CD8-positive, alpha-beta memory T cell (primary cell): ENCODE results near the gene SLC10A6. TPM values are rescaled to one million over a fixed set of nuclear protein-coding genes. Genes with fewer than 3 reads are reported as not detected.
A peak's percentile ranks its signal among the peaks of the same experiment; 100 is the strongest.
"Not testable (repeated sequence)": the region's sequence is repeated elsewhere in the genome, so short reads cannot be mapped to it uniquely, and the experiment has no call there.

Experiments used
- CTCF ChIA-PET: fragments of 350-600 bp; sonication (Branson Sonifier 250); formaldehyde crosslinking; loops from one replicate; lab custom pipeline; 2021; ENCODE audit warnings: antibody characterized with exemption; lab: Charles Lee
- POLR2A ChIA-PET: fragments of 350-600 bp; sonication (Branson Sonifier 250); formaldehyde crosslinking; loops from one replicate; lab custom pipeline; 2021; ENCODE audit warnings: antibody characterized with exemption; lab: Charles Lee
- DNase-seq, 5 donors: peaks; one replicate each; pipeline versions ENCODE4 v3.0.0 to v3.0.0-alpha.2; 2020 to 2022; ENCODE audit warnings: mixed read lengths in 1 of 5
- H3K27ac ChIP-seq: one replicate; pipeline ENCODE4 v1.7.0; 2013; ENCODE audit warnings: low read depth, mild to moderate bottlenecking, low read length, moderate library complexity
- H3K27me3 ChIP-seq: 2 replicates; pipeline ENCODE4 v1.7.0; 2013; ENCODE audit warnings: low read length, mild to moderate bottlenecking; ENCODE audit not compliant: insufficient read depth, poor library complexity, severe bottlenecking
- H3K36me3 ChIP-seq: 2 replicates; pipeline ENCODE4 v1.7.0; 2013; ENCODE audit warnings: mild to moderate bottlenecking, low read length, moderate library complexity; ENCODE audit not compliant: insufficient read depth
- H3K4me1 ChIP-seq: 2 replicates; pipeline ENCODE4 v1.7.0; 2013; ENCODE audit warnings: mild to moderate bottlenecking, low read length, moderate library complexity; ENCODE audit not compliant: insufficient read depth
- H3K4me3 ChIP-seq: 2 replicates; pipeline ENCODE4 v1.7.0; 2013; ENCODE audit warnings: mild to moderate bottlenecking, low read length
- H3K9me3 ChIP-seq: 2 replicates; pipeline ENCODE4 v1.7.0; 2013; ENCODE audit warnings: mild to moderate bottlenecking, low read length
- H3K27ac Mint-ChIP-seq, 8 donors: one replicate each; pipeline ENCODE4 v1.8.0; 2020 to 2021; ENCODE audit warnings: mixed read lengths in 8 of 8, mild to moderate bottlenecking in 6 of 8, inconsistent platforms in 3 of 8, moderate library complexity in 3 of 8
- H3K27me3 Mint-ChIP-seq, 2 donors: one replicate each; pipeline ENCODE4 v1.8.0; 2020 to 2021; ENCODE audit warnings: mixed read lengths in 2 of 2, mild to moderate bottlenecking in 1 of 2, moderate library complexity in 1 of 2
- H3K36me3 Mint-ChIP-seq, 3 donors: one replicate each; pipeline ENCODE4 v1.8.0; 2020 to 2021; ENCODE audit warnings: mixed read lengths in 3 of 3, inconsistent platforms in 1 of 3, mild to moderate bottlenecking in 1 of 3
- H3K4me1 Mint-ChIP-seq, 3 donors: one replicate each; pipeline ENCODE4 v1.8.0; 2020 to 2021; ENCODE audit warnings: mixed read lengths in 3 of 3, inconsistent platforms in 1 of 3, mild to moderate bottlenecking in 1 of 3
- H3K4me3 Mint-ChIP-seq, 7 donors: one replicate each; pipeline ENCODE4 v1.8.0; 2020 to 2021; ENCODE audit warnings: mixed read lengths in 7 of 7, mild to moderate bottlenecking in 6 of 7, moderate library complexity in 4 of 7, inconsistent platforms in 2 of 7
- H3K9me3 Mint-ChIP-seq, 5 donors: one replicate each; pipeline ENCODE4 v1.8.0; 2020 to 2022; ENCODE audit warnings: mixed read lengths in 5 of 5, mild to moderate bottlenecking in 3 of 5, moderate library complexity in 2 of 5, inconsistent platforms in 1 of 5
- polyA plus RNA-seq: library from polyadenylated mRNA; unstranded; fragments of 300-500 nt; fragmentation: Illumina TruSeq; gene quantifications from one replicate; pipeline ENCODE4 v1.2.3, GENCODE V29; 2021
- total RNA-seq, 2 experiments: library from RNA; stranded (reverse); gene quantifications; one replicate each; pipeline ENCODE4 v1.2.3, GENCODE V29; 2021

Gene SLC10A6
- total and polyA plus RNA-seq, 3 experiments from 2014 or later = not detected

GRCh38 chr4:86891762-86892635, 42.8 kb upstream of the SLC10A6 start, which contains the start of gene C4orf36:
C4orf36 (minus strand) TSS chr4:86892422; CDS start chr4:86891520, 902 bp downstream.
- H3K27ac Mint-ChIP-seq = no peak within 1 kb of the TSS
- POLR2A ChIA-PET = interaction anchor here (0.5 kb wide), 1 partner anchor 43 kb away, joined by 3 read pairs; the partner anchor contains the start of gene AFF1
- H3K4me3 ChIP-seq = peak within 1 kb of the TSS; percentile 28
- H3K4me1 ChIP-seq = no peaks in the 10 kb centered on the region
- H3K9me3 Mint-ChIP-seq = no peaks in the 10 kb centered on the region
- peaks cover 2 to 16% (median 13%) of the 10 kb centered on the region in 3 donors for H3K4me1 Mint-ChIP-seq
- no peak within 1 kb of the TSS for H3K27ac ChIP-seq
- peaks cover 26 to 41% of the 10 kb centered on the region in 2 donors for H3K27me3 Mint-ChIP-seq
- H3K9me3 ChIP-seq = no peaks in the 10 kb centered on the region
- CTCF ChIA-PET = no interaction called here
- peak within 1 kb of the TSS; percentile 63 to 87 (median 80) for H3K4me3 Mint-ChIP-seq
- peaks cover 15% of the 10 kb centered on the region for H3K27me3 ChIP-seq
- peaks cover 0 to 6% (median 1%) of the 10 kb centered on the region in 3 donors for H3K36me3 Mint-ChIP-seq
- no peaks in the 10 kb centered on the region for H3K36me3 ChIP-seq
- peak in 1 of 5 donors; percentile 12 for DNase-seq

- H3K27ac ChIP-seq = no peak overlapping the region
- Mint-ChIP-seq H3K4me3 (peak overlapping the region in 5 of 7 donors; percentile 53 to 79 (median 74)), H3K36me3 (peaks cover 0 to 6% (median 1%) of the 10 kb centered on the region in 3 donors), H3K27ac (no peak overlapping the region), H3K4me1 (peaks cover 2 to 16% (median 13%) of the 10 kb centered on the region in 3 donors), H3K9me3 (no peaks in the 10 kb centered on the region), H3K27me3 (peaks cover 26 to 41% of the 10 kb centered on the region in 2 donors)
- peaks cover 15% of the 10 kb centered on the region for H3K27me3 ChIP-seq
- no peak for DNase-seq
- H3K4me1 ChIP-seq = no peaks in the 10 kb centered on the region
- POLR2A ChIA-PET = no interaction called here
- no peak overlapping the region for H3K4me3 ChIP-seq
- CTCF ChIA-PET = no interaction called here
- no peaks in the 10 kb centered on the region for H3K9me3 ChIP-seq
- no peaks in the 10 kb centered on the region for H3K36me3 ChIP-seq
Observed at GRCh38 chr4:86890790-86891189, 41.6 kb upstream of the SLC10A6 start.

- ChIA-PET POLR2A (no interaction called here), CTCF (no interaction called here)
- Mint-ChIP-seq H3K27me3 (peaks cover 0 to 2% of the 10 kb centered on the region in 2 donors), H3K36me3 (peaks cover 2 to 9% (median 2%) of the 10 kb centered on the region in 3 donors), H3K4me1 (no peaks in the 10 kb centered on the region), H3K4me3 (no peak overlapping the region), H3K27ac (no peak overlapping the region), H3K9me3 (peaks cover 17 to 28% (median 19%) of the 10 kb centered on the region in 5 donors)
- Histone ChIP-seq H3K4me3 (no peak overlapping the region), H3K36me3 (no peaks in the 10 kb centered on the region), H3K27ac (no peak overlapping the region), H3K4me1 (no peaks in the 10 kb centered on the region), H3K9me3 (no peaks in the 10 kb centered on the region), H3K27me3 (no peaks in the 10 kb centered on the region)
- DNase-seq = no peak
Observed at GRCh38 chr4:86879641-86880040, 30.5 kb upstream of the SLC10A6 start.

- Mint-ChIP-seq H3K36me3 (peaks cover 2 to 9% (median 2%) of the 10 kb centered on the region in 3 donors), H3K4me1 (no peaks in the 10 kb centered on the region), H3K27ac (no peak overlapping the region), H3K9me3 (peaks cover 16 to 28% (median 19%) of the 10 kb centered on the region in 5 donors), H3K27me3 (peaks cover 0 to 2% of the 10 kb centered on the region in 2 donors), H3K4me3 (no peak overlapping the region)
- H3K27ac ChIP-seq = no peak overlapping the region
- DNase-seq = no peak
- POLR2A ChIA-PET = no interaction called here
- H3K4me3 ChIP-seq = no peak overlapping the region
- no peaks in the 10 kb centered on the region for H3K4me1 ChIP-seq
- no peaks in the 10 kb centered on the region for H3K9me3 ChIP-seq
- no peaks in the 10 kb centered on the region for H3K27me3 ChIP-seq
- CTCF ChIA-PET = no interaction called here
- no peaks in the 10 kb centered on the region for H3K36me3 ChIP-seq
Observed at GRCh38 chr4:86878640-86879039, 29.5 kb upstream of the SLC10A6 start.

- Mint-ChIP-seq H3K27ac (no peak overlapping the region), H3K4me3 (no peak overlapping the region), H3K36me3 (peaks cover 2 to 9% (median 2%) of the 10 kb centered on the region in 3 donors), H3K9me3 (peaks cover 16 to 25% (median 19%) of the 10 kb centered on the region in 5 donors), H3K4me1 (no peaks in the 10 kb centered on the region), H3K27me3 (peaks cover 0 to 2% of the 10 kb centered on the region in 2 donors)
- Histone ChIP-seq H3K4me3 (no peak overlapping the region), H3K9me3 (no peaks in the 10 kb centered on the region), H3K27me3 (no peaks in the 10 kb centered on the region), H3K36me3 (no peaks in the 10 kb centered on the region), H3K27ac (no peak overlapping the region), H3K4me1 (no peaks in the 10 kb centered on the region)
- ChIA-PET CTCF (no interaction called here), POLR2A (no interaction called here)
- DNase-seq = no peak
Observed at GRCh38 chr4:86876894-86877685, 27.9 kb upstream of the SLC10A6 start.

GRCh38 chr4:86875436-86875835, 26.3 kb upstream of the SLC10A6 start:
- POLR2A ChIA-PET, H3K4me3 ChIP-seq, H3K27ac ChIP-seq, H3K9me3 ChIP-seq, H3K36me3 ChIP-seq, H3K27ac Mint-ChIP-seq, DNase-seq, H3K36me3 Mint-ChIP-seq, H3K4me1 ChIP-seq, H3K4me1 Mint-ChIP-seq, H3K27me3 Mint-ChIP-seq, H3K27me3 ChIP-seq, CTCF ChIA-PET, H3K4me3 Mint-ChIP-seq: not testable (repeated sequence)
- H3K9me3 Mint-ChIP-seq = peaks cover 14 to 21% (median 17%) of the 10 kb centered on the region in 5 donors

GRCh38 chr4:86872135-86872534, 23.0 kb upstream of the SLC10A6 start:
- H3K9me3 ChIP-seq = no peaks in the 10 kb centered on the region
- CTCF ChIA-PET = no interaction called here
- H3K4me1 ChIP-seq = no peaks in the 10 kb centered on the region
- Mint-ChIP-seq H3K36me3 (peaks cover 0 to 2% (median 0%) of the 10 kb centered on the region in 3 donors), H3K4me1 (no peaks in the 10 kb centered on the region), H3K9me3 (peaks cover 0 to 2% (median 0%) of the 10 kb centered on the region in 5 donors), H3K27ac (no peak overlapping the region), H3K4me3 (no peak overlapping the region), H3K27me3 (peaks cover 2 to 4% of the 10 kb centered on the region in 2 donors)
- no peaks in the 10 kb centered on the region for H3K27me3 ChIP-seq
- no peak for DNase-seq
- POLR2A ChIA-PET = no interaction called here
- H3K36me3 ChIP-seq = no peaks in the 10 kb centered on the region
- no peak overlapping the region for H3K4me3 ChIP-seq
- no peak overlapping the region for H3K27ac ChIP-seq
